DOHH2 (cell line): ENCODE measurements around the gene MOCS3.

ENCODE experiments used
- H3F3A ChIP-seq: fragments of 200-600 bp; sonication (generic), shearing (Covaris generic); 2 replicates; pipeline ENCODE4 v1.6.0; 2016; ENCODE audit warnings: antibody characterized with exemption, mild to moderate bottlenecking; ENCODE audit not compliant: control insufficient read depth, insufficient read depth
- H3K27ac ChIP-seq: fragments of 200-600 bp; sonication (generic); 2 replicates; pipeline ENCODE4 v1.5.1; 2014; ENCODE audit warnings: low read depth, mild to moderate bottlenecking, low read length, moderate library complexity
- H3K27me3 ChIP-seq: fragments of 200-600 bp; sonication (generic); 2 replicates; pipeline ENCODE4 v1.6.1; 2014; ENCODE audit warnings: mild to moderate bottlenecking, low read length, mixed read lengths; ENCODE audit not compliant: control insufficient read depth
- H3K36me3 ChIP-seq: fragments of 200-600 bp; sonication (generic); 2 replicates; pipeline ENCODE4 v1.6.1; 2014; ENCODE audit warnings: mild to moderate bottlenecking, low read length, moderate library complexity, mixed read lengths; ENCODE audit not compliant: control insufficient read depth
- H3K4me1 ChIP-seq: fragments of 200-600 bp; sonication (generic); 2 replicates; pipeline ENCODE4 v1.6.1; 2014; ENCODE audit warnings: mild to moderate bottlenecking, low read length, mixed read lengths; ENCODE audit not compliant: control insufficient read depth
- H3K4me2 ChIP-seq: fragments of 200-600 bp; sonication (generic); 2 replicates; pipeline ENCODE4 v1.6.0; 2014; ENCODE audit warnings: mild to moderate bottlenecking, low read length, moderate library complexity
- H3K4me3 ChIP-seq: fragments of 200-600 bp; sonication (generic); 2 replicates; pipeline ENCODE4 v1.5.1; 2014; ENCODE audit warnings: mild to moderate bottlenecking, low read length, mixed read lengths
- H3K79me2 ChIP-seq: fragments of 200-600 bp; sonication (generic); 2 replicates; pipeline ENCODE4 v1.6.1; 2014; ENCODE audit warnings: mild to moderate bottlenecking, low read length, mixed read lengths; ENCODE audit not compliant: control insufficient read depth
- H3K9me2 ChIP-seq: fragments of 200-600 bp; sonication (generic); replicated peaks from 2 replicates; pipeline ENCODE4 v1.6.1; 2014; ENCODE audit warnings: mild to moderate bottlenecking, low read length, mixed read lengths; ENCODE audit not compliant: control insufficient read depth
- H3K9me3 ChIP-seq: fragments of 200-600 bp; sonication (generic); 2 replicates; pipeline ENCODE4 v1.6.1; 2014; ENCODE audit warnings: antibody characterized with exemption, low read length, mixed read lengths; ENCODE audit not compliant: control insufficient read depth, insufficient read depth
- H4K20me1 ChIP-seq: fragments of 200-600 bp; sonication (generic); 2 replicates; pipeline ENCODE4 v1.6.0; 2014; ENCODE audit warnings: low read depth, mild to moderate bottlenecking, antibody characterized with exemption, low read length, moderate library complexity; ENCODE audit not compliant: control insufficient read depth, insufficient read depth
- CTCF ChIP-seq: fragments of 200-600 bp; sonication (generic); IDR thresholded peaks from one replicate; pipeline ENCODE4 v1.5.1; 2014; ENCODE audit warnings: antibody characterized with exemption, mild to moderate bottlenecking, low read depth, low read length; ENCODE audit not compliant: poor library complexity, severe bottlenecking
- EZH2phosphoT487 ChIP-seq: fragments of 200-600 bp; sonication (generic); IDR thresholded peaks from 2 replicates; pipeline ENCODE4 v1.6.1; 2017; ENCODE audit warnings: borderline replicate concordance, mild to moderate bottlenecking, antibody characterized with exemption, low read length, moderate library complexity, mixed read lengths

MOCS3 gene

GRCh38 chr20:50911716-50912115, 46.9 kb upstream of the MOCS3 start:
- Histone ChIP-seq H3K27ac (no peak overlapping the region), H4K20me1 (peaks cover 44% of the 10 kb centered on the region), H3K27me3 (no peaks in the 10 kb centered on the region), H3K4me3 (no peak overlapping the region), H3K79me2 (peaks cover 100% of the 10 kb centered on the region), H3F3A (peaks cover 2% of the 10 kb centered on the region; the same call in 1 of the 2 replicates), H3K9me2 (no peaks in the 10 kb centered on the region), H3K4me1 (peaks cover 47% of the 10 kb centered on the region), H3K36me3 (peaks cover 86% of the 10 kb centered on the region), H3K4me2 (no peak overlapping the region), H3K9me3 (no peaks in the 10 kb centered on the region)
- no peak for TF ChIP-seq EZH2phosphoT487
- no peak for TF ChIP-seq CTCF

- Histone ChIP-seq H3F3A (peaks cover 3% of the 10 kb centered on the region; the same call in 1 of the 2 replicates), H3K27ac (no peak overlapping the region), H3K9me2 (no peaks in the 10 kb centered on the region), H3K36me3 (peaks cover 93% of the 10 kb centered on the region), H3K4me3 (no peak overlapping the region), H3K4me1 (peaks cover 64% of the 10 kb centered on the region), H3K79me2 (peaks cover 100% of the 10 kb centered on the region), H4K20me1 (peaks cover 54% of the 10 kb centered on the region), H3K4me2 (no peak overlapping the region), H3K9me3 (no peaks in the 10 kb centered on the region), H3K27me3 (no peaks in the 10 kb centered on the region)
- TF ChIP-seq CTCF (no peak), EZH2phosphoT487 (no peak)
These were observed 44.8 kb upstream of the MOCS3 start for GRCh38 chr20:50913690-50914375.

GRCh38 chr20:50915424-50915823, 43.2 kb upstream of the MOCS3 start:
- Histone ChIP-seq H3K9me3 (no peaks in the 10 kb centered on the region), H3K4me1 (peaks cover 78% of the 10 kb centered on the region), H4K20me1 (peaks cover 47% of the 10 kb centered on the region), H3K36me3 (peaks cover 90% of the 10 kb centered on the region), H3K27me3 (no peaks in the 10 kb centered on the region), H3K9me2 (no peaks in the 10 kb centered on the region), H3K4me3 (no peak overlapping the region), H3K4me2 (no peak overlapping the region), H3K79me2 (peaks cover 100% of the 10 kb centered on the region), H3K27ac (no peak overlapping the region), H3F3A (peaks cover 3% of the 10 kb centered on the region; the same call in 1 of the 2 replicates)
- TF ChIP-seq CTCF = no peak
- TF ChIP-seq EZH2phosphoT487 = no peak
